CD4-positive, alpha-beta T cell (primary cell): ENCODE results near the gene MIP. TPM values are rescaled to one million over a fixed set of nuclear protein-coding genes. Genes with fewer than 3 reads are reported as not detected.

ENCODE experiments used
- ATAC-seq: fragments of 200-7000 bp; cut with Tn5 transposase; one replicate; pipeline ENCODE4 v1.10.0; 2022; ENCODE audit warnings: mild to moderate bottlenecking; ENCODE audit not compliant: poor library complexity
- CTCF ChIA-PET: fragments of 350-600 bp; sonication (Branson Sonifier 250); formaldehyde crosslinking; loops from one replicate; lab custom pipeline; 2021; ENCODE audit warnings: antibody characterized with exemption, inconsistent platforms; lab: Charles Lee
- POLR2A ChIA-PET: fragments of 350-600 bp; sonication (Branson Sonifier 250); formaldehyde crosslinking; loops from one replicate; lab custom pipeline; 2021; ENCODE audit warnings: antibody characterized with exemption, inconsistent platforms; lab: Charles Lee
- DNase-seq, 14 experiments: peaks; one replicate each; pipeline ENCODE4 v3.0.0-alpha.2; 2013 to 2020; ENCODE audit warnings: mixed read lengths in 2 of 14
- H3K27ac ChIP-seq, 2 donors: one replicate each; pipeline versions ENCODE4 v1.5.1 to v1.7.0; 2013; ENCODE audit warnings: low read length in 2 of 2, low read depth in 1 of 2, mild to moderate bottlenecking in 1 of 2
- H3K27me3 ChIP-seq, 2 experiments: 1 replicate in 1 of 2; 2 replicates in 1 of 2; pipeline versions ENCODE4 v1.6.1 to v1.7.0; 2013; ENCODE audit warnings: low read length in 2 of 2, control low read depth in 1 of 2, mild to moderate bottlenecking in 1 of 2, moderate library complexity in 1 of 2; ENCODE audit not compliant: insufficient read depth in 2 of 2, control insufficient read depth in 1 of 2
- H3K36me3 ChIP-seq: one replicate; pipeline ENCODE4 v1.6.1; 2013; ENCODE audit warnings: low read length, control low read depth; ENCODE audit not compliant: insufficient read depth
- H3K4me1 ChIP-seq: one replicate; pipeline ENCODE4 v1.6.1; 2013; ENCODE audit warnings: low read length, control low read depth; ENCODE audit not compliant: insufficient read depth
- H3K4me3 ChIP-seq: one replicate; pipeline ENCODE4 v1.5.1; 2013; ENCODE audit warnings: mild to moderate bottlenecking, low read length, moderate library complexity
- H3K9me3 ChIP-seq, 2 experiments: 1 replicate in 1 of 2; 2 replicates in 1 of 2; pipeline versions ENCODE4 v1.6.1 to v1.7.0; 2013; ENCODE audit warnings: low read length in 2 of 2, mild to moderate bottlenecking in 2 of 2, control low read depth in 1 of 2, moderate library complexity in 1 of 2; ENCODE audit not compliant: control insufficient read depth in 1 of 2, insufficient read depth in 1 of 2
- H3K27ac Mint-ChIP-seq: one replicate; pipeline ENCODE4 v1.8.0; 2020; ENCODE audit warnings: mixed read lengths
- H3K27me3 Mint-ChIP-seq: one replicate; pipeline ENCODE4 v1.8.0; 2021; ENCODE audit warnings: mixed read lengths
- H3K36me3 Mint-ChIP-seq: one replicate; pipeline ENCODE4 v1.8.0; 2021; ENCODE audit warnings: low read depth, mixed read lengths
- H3K4me1 Mint-ChIP-seq: one replicate; pipeline ENCODE4 v1.8.0; 2021; ENCODE audit warnings: low read depth, mixed read lengths
- H3K4me3 Mint-ChIP-seq: one replicate; pipeline ENCODE4 v1.8.0; 2020; ENCODE audit warnings: mild to moderate bottlenecking, mixed read lengths
- H3K9me3 Mint-ChIP-seq: one replicate; pipeline ENCODE4 v1.8.0; 2020; ENCODE audit warnings: mixed read lengths
- intact Hi-C, 2 experiments: fragments of 100-400 bp; cut with DNase I in 1 of 2; cut with micrococcal nuclease in 1 of 2; formaldehyde crosslinking; loops; one replicate each; pipeline versions ENCODE4 v1.15.1 to v1.9.0; 2023 to 2025; cut with DNase I, micrococcal nuclease
- total RNA-seq, 174 experiments: library from RNA in 2 of 174; stranded (reverse) in 2 of 174; gene quantifications; one replicate each; pipeline ENCODE4 v1.2.3 and lab custom pipeline; 2021 to 2026
- TF ChIP-seq, protein P1 (sequence below): fragments of 200-600 bp; IDR thresholded peaks from one replicate; pipeline ENCODE4 v1.8.0; 2022; ENCODE audit warnings: antibody characterized with exemption, mild to moderate bottlenecking

Gene MIP
- total RNA-seq, 2 experiments from 2014 or later: not detected

GRCh38 chr12:56434828-56435227 is 19.6 kb downstream of the MIP start:
- Mint-ChIP-seq H3K4me3 (no peak overlapping the region), H3K27ac (no peak overlapping the region), H3K4me1 (no peaks in the 10 kb centered on the region), H3K36me3 (peaks cover 13% of the 10 kb centered on the region), H3K9me3 (no peaks in the 10 kb centered on the region), H3K27me3 (no peaks in the 10 kb centered on the region)
- POLR2A ChIA-PET: no interaction called here
- ATAC-seq (no peak), DNase-seq (no peak)
- intact Hi-C loops: no loop called here
- no peak overlapping the region for H3K27ac ChIP-seq
- TF ChIP-seq, protein P1, sequence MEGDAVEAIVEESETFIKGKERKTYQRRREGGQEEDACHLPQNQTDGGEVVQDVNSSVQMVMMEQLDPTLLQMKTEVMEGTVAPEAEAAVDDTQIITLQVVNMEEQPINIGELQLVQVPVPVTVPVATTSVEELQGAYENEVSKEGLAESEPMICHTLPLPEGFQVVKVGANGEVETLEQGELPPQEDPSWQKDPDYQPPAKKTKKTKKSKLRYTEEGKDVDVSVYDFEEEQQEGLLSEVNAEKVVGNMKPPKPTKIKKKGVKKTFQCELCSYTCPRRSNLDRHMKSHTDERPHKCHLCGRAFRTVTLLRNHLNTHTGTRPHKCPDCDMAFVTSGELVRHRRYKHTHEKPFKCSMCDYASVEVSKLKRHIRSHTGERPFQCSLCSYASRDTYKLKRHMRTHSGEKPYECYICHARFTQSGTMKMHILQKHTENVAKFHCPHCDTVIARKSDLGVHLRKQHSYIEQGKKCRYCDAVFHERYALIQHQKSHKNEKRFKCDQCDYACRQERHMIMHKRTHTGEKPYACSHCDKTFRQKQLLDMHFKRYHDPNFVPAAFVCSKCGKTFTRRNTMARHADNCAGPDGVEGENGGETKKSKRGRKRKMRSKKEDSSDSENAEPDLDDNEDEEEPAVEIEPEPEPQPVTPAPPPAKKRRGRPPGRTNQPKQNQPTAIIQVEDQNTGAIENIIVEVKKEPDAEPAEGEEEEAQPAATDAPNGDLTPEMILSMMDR: no peak
- H3K4me3 ChIP-seq: no peak overlapping the region
- no peaks in the 10 kb centered on the region for H3K9me3 ChIP-seq
- H3K4me1 ChIP-seq: no peaks in the 10 kb centered on the region
- H3K36me3 ChIP-seq: peaks cover 2% of the 10 kb centered on the region
- CTCF ChIA-PET: no interaction called here
- no peaks in the 10 kb centered on the region for H3K27me3 ChIP-seq

GRCh38 chr12:56431850-56432249 is 22.6 kb downstream of the MIP start:
- Mint-ChIP-seq H3K36me3 (peaks cover 13% of the 10 kb centered on the region), H3K27ac (no peak overlapping the region), H3K4me3 (no peak overlapping the region), H3K27me3 (no peaks in the 10 kb centered on the region), H3K4me1 (no peaks in the 10 kb centered on the region), H3K9me3 (no peaks in the 10 kb centered on the region)
- intact Hi-C loops: no loop called here
- DNase-seq: no peak
- TF ChIP-seq, protein P1: no peak
- H3K9me3 ChIP-seq: no peaks in the 10 kb centered on the region
- ATAC-seq: no peak
- no peaks in the 10 kb centered on the region for H3K27me3 ChIP-seq
- H3K27ac ChIP-seq: no peak overlapping the region
- no peak overlapping the region for H3K4me3 ChIP-seq
- H3K36me3 ChIP-seq: peaks cover 8% of the 10 kb centered on the region
- ChIA-PET CTCF (no interaction called here), POLR2A (no interaction called here)
- no peaks in the 10 kb centered on the region for H3K4me1 ChIP-seq

- ChIA-PET CTCF (interaction anchor here (0.7 kb wide), 1 partner anchor 193 kb away, joined by 3 read pairs; no protein-coding TSS in a partner anchor), POLR2A (no interaction called here)
- H3K27ac ChIP-seq: no peak overlapping the region
- H3K27ac Mint-ChIP-seq: no peak overlapping the region
- intact Hi-C loops: no loop called here
- H3K9me3 Mint-ChIP-seq: no peaks in the 10 kb centered on the region
- H3K27me3 ChIP-seq: no peaks in the 10 kb centered on the region
- no peak overlapping the region for H3K4me3 Mint-ChIP-seq
- no peak for ATAC-seq
- H3K4me1 Mint-ChIP-seq: no peaks in the 10 kb centered on the region
- no peaks in the 10 kb centered on the region for H3K27me3 Mint-ChIP-seq
- no peak for DNase-seq
- H3K4me1 ChIP-seq: no peaks in the 10 kb centered on the region
- no peak overlapping the region for H3K4me3 ChIP-seq
- peaks cover 8% of the 10 kb centered on the region for H3K36me3 ChIP-seq
- no peaks in the 10 kb centered on the region for H3K9me3 ChIP-seq
- TF ChIP-seq, protein P1: no peak
- H3K36me3 Mint-ChIP-seq: peaks cover 13% of the 10 kb centered on the region
Observed at GRCh38 chr12:56431288-56431687, 23.2 kb downstream of the MIP start.
